AG20443 (cell line): ENCODE data around the gene SUSD2.
"Not testable (repeated sequence)": the region's sequence is repeated elsewhere in the genome, so short reads cannot be mapped to it uniquely, and the experiment has no call there.

Experiments used
- DNase-seq: peaks from one replicate; pipeline ENCODE4 v3.0.0; 2012; ENCODE audit warnings: low spot score, mixed read lengths

Gene SUSD2

GRCh38 chr22:24214467-24215285, 33.4 kb downstream of the SUSD2 start:
- DNase-seq: peak; percentile 10

GRCh38 chr22:24216541-24217209, 35.4 kb downstream of the SUSD2 start:
- no peak for DNase-seq

- no peak for DNase-seq
These were observed 36.1 kb downstream of the SUSD2 start for GRCh38 chr22:24217384-24217783.

GRCh38 chr22:24219750-24220149, 38.5 kb downstream of the SUSD2 start:
- no peak for DNase-seq

GRCh38 chr22:24224468-24224867, 43.2 kb downstream of the SUSD2 start:
- no peak for DNase-seq

GRCh38 chr22:24225044-24225601, 43.8 kb downstream of the SUSD2 start:
- no peak for DNase-seq

GRCh38 chr22:24225951-24226350, 44.7 kb downstream of the SUSD2 start:
- peak; percentile 8 for DNase-seq

GRCh38 chr22:24230911-24231656, 49.8 kb downstream of the SUSD2 start:
- DNase-seq: no peak

- no peak for DNase-seq
These were observed 50.4 kb downstream of the SUSD2 start for GRCh38 chr22:24231706-24232105.

GRCh38 chr22:24232124-24232523, 50.8 kb downstream of the SUSD2 start:
- no peak for DNase-seq

- no peak for DNase-seq
These were observed 51.4 kb downstream of the SUSD2 start for GRCh38 chr22:24232725-24233124.

GRCh38 chr22:24233235-24233634, 51.9 kb downstream of the SUSD2 start:
- DNase-seq: no peak

- DNase-seq: no peak
These were observed 52.5 kb downstream of the SUSD2 start for GRCh38 chr22:24233816-24234215.

- no peak for DNase-seq
These were observed 54.0 kb downstream of the SUSD2 start for GRCh38 chr22:24235315-24235714.

- DNase-seq: no peak
These were observed 55.4 kb downstream of the SUSD2 start for GRCh38 chr22:24236656-24237055.

- not testable (repeated sequence) for DNase-seq
These were observed 56.9 kb downstream of the SUSD2 start for GRCh38 chr22:24238101-24238694.
